NCI-H345 treated with DMSO at 0.1 percent for 48 hours (cell line): Measurements from ENCODE around the gene CD200R1.
A peak's percentile ranks its signal among the peaks of the same experiment; 100 is the strongest.

Source experiments
- DNase-seq: peaks from one replicate; lab custom pipeline; 2025; ENCODE audit not compliant: unreplicated experiment; lab: John Stamatoyannopoulos, UW

Gene CD200R1, protein sequence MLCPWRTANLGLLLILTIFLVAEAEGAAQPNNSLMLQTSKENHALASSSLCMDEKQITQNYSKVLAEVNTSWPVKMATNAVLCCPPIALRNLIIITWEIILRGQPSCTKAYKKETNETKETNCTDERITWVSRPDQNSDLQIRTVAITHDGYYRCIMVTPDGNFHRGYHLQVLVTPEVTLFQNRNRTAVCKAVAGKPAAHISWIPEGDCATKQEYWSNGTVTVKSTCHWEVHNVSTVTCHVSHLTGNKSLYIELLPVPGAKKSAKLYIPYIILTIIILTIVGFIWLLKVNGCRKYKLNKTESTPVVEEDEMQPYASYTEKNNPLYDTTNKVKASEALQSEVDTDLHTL

DNA sequence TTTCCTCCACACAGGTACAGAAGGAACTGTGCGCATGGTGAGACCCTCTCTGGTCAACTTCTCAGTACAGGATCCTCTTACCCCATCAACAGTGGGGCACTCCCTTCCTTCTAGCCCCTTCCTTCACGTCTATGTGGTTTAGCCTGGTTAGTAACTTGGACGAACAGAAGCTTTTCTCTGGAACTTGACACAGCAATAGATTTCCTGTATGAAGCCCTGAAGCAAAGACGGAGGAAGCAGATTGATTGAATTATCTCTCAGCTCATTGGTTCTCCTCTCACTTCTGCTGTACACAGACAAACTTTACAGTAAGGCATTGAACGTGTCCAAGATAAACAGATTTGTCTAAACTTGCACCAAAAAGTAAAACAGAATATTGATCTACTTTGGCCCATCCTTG lies at the start of gene CD200R1:
CD200R1 (minus strand) TSS at position 210 of the 400 bp plus-strand sequence. CDS start 246 bp downstream, outside the sequence.
- DNase-seq: no peak

DNA sequence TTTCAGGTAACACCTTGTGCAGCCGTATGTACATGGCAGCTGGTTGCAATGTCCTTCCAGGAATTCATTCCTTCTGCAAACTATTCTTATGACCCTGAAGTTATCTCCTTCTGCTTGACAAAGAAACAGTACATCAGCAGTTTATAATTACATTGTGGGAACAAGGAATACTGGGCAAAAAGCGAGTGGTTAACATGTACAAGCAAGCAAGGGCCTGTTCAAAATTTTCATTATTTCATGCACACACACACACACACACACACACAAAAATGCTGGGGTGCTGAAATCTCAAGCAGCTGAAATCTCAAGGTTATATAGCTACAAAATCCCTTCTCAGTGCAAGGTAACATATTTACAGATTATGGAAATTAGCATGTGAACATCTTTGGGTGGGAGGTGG lies 46.6 kb upstream of the CD200R1 start:
- no peak for DNase-seq

DNA sequence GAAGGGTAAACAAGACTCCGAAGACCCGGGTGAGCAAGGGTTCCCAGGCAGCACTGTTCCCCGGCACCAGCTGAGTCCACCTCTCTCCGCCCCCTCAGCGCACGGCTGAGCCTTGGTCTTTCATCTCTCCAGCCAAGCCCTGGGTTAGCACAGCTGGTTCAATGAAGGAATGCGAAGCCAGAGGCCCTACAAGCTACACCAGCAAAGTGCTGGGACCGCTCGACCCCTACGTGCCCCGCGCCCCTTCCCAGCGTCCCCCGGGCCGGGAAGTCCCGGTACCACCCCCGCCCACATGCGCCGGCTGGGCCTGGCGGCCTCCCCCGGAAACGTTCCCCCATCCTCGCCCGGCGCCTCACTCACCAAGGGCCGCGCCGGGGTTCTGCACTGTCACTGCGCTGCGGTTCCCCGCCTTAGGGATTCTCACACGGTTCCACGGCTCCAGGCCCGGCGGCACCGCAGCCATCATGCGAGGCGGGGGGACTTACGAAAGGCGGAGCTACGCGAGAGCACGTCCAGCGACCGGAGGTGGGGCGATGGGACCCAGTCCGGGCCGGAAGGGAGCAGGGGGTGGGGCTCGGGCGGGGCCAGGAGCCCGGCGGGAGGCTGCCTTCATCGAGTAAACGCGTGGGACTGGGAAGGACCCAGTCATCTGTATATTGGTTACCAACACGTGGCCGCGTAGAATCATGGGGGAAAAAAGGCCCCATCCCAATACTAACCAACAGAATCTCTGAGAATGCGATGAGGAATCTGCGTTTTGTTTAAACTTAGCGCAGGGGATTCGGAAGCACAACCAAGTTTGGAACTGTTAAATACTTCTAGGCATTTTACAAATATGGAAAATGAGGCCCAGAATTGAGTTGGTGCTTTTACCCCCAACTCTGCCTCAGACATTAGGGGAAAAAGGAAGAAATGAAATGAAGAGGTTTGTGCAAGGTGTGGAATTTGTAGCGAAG lies 44.6 kb upstream of the CD200R1 start:
- DNase-seq: peak; percentile 70

DNA sequence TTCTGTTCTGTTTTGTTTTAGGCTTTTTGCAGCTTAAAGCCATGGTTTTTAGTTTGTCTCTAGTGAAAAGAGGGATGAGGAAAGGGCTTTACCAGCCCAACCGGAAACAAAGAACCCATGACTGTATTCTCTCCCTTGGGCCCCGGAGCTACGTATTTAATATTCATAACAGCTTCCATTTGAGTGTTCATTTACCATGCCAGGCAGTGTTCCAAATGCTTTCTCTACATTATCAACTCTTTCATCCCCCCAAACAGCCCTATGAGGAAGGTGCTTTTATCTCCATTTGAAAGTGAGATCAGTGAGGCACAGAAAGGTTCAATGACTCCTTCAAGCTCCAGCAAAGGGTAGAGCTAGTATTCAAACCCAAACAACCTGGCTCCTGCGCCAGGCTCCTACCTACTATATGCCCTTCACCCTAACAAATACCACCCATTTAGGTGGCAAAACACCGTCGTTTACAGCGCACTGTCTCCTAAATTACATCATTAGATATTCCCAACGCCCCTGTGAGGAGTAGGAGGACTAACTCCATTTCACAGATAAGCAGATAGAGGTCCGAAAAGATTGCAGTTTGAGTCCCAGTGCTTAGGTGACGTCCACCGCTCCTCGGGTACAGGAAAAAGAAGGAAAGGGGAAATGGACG lies 43.8 kb upstream of the CD200R1 start:
- DNase-seq: no peak

DNA sequence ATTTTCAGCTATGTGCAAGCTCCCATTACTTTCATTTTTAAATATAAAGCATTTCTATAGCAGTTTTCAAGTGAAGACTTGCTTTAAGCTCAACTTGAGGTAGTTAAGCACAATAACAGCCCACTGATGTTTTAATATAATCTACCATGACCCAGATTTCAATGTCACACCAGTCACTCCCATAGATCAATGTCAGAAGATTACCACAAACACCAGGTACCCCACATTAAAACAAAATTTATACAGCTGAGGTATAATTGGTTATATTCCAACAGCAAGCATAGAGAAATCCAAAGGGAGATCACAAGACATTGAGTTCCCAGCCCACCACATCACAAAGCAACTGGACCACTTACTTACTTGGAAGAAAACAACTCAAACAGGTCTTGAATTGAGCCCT lies 38.7 kb upstream of the CD200R1 start:
- DNase-seq: no peak

DNA sequence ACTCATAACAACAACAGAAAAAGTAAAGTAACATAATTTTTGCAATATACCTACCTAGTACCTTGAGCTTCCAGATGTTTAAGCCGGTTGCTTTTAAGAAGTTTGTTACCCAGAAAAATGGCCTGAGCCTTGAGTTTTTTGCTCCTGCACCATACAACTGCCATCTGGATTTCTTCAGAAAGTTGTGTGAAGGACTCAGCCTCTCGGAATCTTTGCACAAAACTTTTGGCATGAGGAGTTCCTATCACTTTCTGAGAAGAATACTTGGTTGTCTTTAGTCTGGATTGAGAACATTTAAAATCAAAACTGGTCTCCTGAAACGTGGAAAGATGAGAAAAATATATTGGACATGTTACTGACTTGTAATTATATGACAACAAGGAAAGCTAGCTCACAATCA lies 33.2 kb upstream of the CD200R1 start:
- DNase-seq: no peak

DNA sequence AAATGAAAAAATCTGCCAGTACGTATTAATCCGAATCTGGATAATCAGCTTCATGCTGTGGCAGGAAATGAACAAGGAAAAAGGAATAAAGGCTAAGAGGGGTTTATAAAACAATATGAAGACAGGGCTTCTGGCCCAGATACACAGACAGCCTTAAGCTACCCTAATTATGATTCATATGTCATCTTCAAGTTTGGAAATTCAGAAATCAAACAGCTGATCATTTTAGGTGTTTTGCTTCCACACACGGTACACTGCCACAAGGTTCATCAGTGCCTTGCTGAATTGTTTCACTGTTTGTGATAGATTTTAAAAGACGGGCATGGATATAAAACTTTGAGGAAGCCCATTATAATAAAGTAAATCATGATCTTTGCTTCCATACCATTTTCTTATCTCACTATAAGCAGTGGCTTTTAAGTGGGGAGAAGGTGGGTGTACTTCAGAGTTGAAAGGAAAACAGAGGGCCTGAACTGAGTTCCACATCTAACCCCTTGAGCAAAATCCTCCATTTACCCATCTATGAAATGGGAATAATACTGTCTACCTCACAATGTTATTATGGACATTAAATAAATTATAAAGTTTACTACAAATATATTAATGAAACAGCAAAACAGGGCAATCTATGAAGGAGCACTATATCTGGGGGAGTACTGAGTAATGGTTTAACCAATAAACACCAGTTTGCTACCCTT lies 31.6 kb upstream of the CD200R1 start:
- no peak for DNase-seq

DNA sequence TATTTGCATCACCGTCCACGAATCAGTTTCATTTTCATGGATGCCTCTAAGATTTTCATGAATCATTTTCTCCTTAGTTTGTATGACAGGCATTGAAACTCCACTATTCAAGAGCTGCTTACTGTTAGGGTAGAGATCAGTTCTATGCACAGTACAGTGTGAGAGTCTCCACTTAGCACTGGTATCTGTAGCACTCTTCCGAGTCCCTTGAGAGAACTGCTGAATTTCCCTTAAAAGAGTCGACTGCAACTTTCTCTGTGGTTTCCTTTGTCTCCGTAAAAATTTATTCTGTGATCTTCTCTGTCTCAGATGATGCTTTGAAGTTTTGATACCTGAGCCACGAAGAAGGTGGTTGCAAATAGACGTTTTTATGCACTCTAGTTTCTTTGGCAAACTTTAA lies 30.7 kb upstream of the CD200R1 start:
- DNase-seq: no peak

DNA sequence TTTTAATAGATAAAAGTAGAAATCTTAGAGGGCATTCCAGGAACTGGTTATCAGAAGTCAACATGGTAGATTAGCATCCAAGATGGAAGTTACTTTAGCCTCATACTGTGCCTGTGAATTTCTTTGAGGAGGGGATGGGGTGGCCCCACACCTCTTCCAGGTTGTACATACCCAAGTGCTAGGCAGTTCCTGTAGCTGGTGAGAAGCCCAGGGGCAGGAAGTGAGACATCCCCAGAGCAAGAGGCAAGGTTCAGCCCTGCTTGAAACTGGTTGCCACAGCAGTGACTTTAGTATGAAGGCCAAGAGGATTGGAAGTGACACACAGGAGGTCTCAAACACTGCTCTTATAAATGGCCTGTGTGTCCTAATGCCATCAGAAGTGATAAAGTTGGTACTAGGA lies 27.8 kb upstream of the CD200R1 start:
- DNase-seq: no peak

DNA sequence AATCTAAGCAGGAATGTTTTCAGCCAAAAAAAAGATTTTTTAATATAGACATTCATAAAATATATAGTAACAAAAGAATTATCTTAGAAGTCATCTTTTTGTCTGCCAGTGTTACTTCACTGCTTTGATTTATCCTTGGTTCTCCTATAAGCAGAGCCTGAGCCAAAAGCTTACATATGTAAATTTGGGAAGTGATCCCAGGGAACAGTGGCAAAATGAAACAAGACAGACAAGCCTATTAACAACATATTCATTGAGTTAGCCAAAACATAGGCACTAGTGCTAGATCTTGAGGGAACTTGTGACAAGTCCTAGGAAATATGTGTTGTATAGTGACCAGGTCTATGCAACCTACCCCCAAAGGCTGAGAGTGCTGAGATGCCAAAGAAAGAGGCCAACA lies 27.1 kb upstream of the CD200R1 start:
- DNase-seq: no peak

DNA sequence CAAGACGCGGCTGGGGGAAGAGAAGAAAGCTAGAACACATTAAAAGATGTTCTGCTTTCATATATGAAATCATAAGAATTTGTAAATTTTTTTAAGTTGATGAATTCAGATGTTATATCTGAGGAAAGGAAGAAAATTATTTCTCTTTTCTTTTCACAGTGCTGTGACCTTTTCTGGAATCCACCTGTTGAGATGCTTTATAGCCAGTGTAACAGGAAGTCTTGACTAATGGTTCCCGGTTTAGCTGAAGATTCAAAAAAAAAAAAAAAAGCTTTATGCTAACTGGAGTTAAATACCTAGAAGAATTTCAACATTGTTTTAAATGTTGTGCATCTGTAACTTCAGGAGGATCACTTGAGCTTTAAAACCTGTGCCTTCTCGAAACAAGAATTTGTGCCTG lies 25.8 kb upstream of the CD200R1 start:
- DNase-seq: no peak

DNA sequence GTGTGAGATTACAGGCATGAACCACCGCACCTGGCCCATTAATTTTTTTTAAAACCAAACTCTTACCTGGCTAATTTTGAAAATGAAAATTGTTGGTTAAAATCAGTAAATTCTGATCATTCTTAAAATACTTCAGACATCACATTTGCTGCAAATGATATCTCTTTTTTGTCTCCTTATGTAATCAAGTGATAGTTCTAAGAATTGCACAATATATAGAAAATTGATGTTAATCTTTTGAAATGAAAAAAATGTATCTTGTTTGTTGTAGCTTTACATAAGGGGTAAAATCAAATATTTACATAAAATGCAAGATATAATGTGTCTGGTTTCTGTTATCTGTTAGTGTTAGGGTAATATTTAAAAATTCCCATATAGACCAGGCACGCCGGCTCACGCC lies 20.9 kb upstream of the CD200R1 start:
- no peak for DNase-seq

DNA sequence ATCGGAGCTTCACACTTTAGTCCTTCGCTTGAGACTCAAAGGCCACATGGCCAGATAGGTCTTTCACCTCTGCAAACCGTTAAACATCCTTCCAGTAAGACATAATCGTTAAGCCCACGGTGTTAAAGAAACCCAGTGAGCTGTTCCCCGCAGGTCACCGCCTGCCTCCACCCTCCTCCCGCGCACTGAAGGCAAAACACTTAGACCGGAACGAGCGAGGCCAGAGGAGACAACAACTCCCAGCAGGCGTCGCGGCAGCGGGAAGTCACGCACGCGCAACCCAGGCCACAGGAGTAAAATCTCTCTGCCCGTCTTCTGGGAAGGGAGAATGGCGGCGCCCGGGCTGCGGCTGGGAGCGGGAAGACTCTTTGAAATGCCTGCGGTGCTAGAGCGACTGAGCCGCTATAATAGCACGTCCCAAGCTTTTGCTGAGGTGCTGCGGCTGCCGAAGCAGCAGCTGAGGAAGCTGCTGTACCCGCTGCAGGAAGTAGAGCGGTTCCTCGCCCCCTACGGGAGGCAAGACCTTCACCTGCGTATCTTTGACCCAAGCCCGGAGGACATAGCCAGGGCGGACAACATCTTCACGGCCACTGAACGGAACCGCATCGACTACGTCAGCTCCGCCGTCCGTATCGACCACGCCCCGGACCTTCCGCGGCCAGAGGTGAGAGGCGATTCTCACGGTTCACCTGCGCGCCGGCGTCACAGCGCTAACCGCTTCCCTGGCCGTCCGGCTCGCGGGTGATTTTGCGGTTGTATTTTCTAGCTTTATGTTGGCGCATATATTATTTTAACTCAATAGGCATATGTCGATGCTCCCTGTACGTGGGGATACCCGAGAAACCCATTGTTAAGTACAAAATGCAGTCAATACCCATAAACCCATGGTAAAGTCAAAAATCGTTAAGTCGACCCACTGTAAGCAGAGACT lies 16.0 kb upstream of the CD200R1 start, which contains the start of gene GTPBP8:
GTPBP8 (plus strand) TSS at position 313 of the 931 bp plus-strand sequence; CDS start at position 329, 16 bp downstream.
- peak; percentile 70 for DNase-seq

DNA sequence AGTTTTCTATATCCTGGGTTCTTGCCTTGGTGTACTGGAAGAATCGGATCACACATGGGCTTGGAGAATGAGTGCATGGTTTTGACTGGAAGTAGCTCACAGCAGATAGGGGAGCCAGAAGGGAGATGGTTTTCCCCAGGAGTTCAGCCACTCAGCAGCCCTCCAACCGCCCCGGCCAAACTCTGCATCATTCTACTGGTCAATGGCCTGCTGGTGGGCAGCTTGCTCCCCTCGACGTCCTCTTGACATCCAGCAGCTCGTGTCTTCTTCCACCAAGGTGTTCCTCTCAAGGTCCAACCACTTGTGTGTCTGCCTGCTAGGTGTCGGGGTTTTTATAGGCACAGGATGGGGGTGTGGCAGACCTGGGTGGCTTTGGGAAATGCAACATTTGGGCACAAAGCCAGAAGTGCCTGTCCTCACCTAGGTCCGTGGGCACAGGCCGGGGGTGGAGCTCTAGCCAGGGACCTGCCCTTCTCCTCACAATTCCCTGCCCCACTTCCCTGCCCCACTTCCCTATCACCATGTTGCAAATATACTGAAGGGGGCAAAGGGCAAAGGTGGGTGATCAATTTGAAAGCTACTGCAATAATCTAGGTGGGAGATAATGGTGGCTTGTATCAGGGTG lies 12.9 kb upstream of the CD200R1 start:
- DNase-seq: no peak

DNA sequence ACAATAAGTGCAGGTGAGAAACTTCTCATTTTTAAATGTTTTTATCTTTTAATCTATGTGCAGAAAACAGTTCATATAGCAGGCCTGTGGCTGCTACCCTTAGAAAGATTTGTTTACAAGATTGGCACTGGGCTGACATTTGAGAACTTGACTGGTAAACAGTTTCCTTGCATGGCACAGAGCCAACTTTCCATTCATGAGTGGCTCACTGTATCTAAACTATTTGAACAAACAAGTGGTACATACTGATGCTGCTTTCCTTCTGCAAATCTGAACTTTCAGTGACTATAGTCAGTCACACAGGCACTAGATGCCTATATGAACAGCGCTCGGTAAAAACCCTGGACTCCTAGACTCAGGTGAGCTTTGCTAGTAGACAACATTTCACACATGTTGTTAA lies 9.6 kb upstream of the CD200R1 start:
- peak; percentile 21 for DNase-seq

DNA sequence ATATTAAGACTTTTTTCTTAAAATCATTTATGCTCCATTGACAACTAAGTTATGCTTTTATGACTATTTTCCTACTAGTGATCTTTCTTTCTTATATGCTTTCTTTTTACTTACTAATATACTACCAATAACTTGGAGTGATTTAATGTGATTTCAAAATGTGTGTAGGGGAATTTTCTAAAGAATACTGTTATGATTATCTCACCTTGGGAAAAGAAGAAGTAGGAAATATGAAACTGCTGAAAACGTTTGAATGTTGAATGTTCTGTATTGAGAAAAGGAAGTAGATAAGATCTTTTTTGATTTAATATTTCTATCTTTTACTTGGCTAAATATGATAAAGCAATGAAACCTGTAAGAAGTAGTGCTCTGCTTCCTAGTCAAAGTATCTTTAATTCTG lies 7.8 kb upstream of the CD200R1 start:
- no peak for DNase-seq

DNA sequence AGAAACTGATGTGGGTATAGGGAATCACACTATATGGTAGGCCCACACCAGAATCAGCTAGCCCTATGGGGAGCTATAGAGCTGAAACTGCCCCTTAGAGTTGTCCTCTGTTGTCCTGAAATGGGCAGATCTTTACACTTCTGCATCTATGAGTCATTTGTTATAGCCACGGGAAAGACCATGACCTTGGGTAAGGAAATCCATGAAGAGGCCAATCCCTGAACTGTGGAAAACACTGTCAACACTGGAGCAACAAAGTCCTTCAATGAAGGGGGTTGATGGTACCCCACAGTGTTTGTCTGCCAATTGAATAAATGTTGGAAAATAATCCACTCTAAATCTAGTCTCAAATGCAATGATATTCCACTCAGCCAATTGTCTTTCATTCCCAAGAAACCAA lies 5.2 kb upstream of the CD200R1 start:
- DNase-seq: no peak

DNA sequence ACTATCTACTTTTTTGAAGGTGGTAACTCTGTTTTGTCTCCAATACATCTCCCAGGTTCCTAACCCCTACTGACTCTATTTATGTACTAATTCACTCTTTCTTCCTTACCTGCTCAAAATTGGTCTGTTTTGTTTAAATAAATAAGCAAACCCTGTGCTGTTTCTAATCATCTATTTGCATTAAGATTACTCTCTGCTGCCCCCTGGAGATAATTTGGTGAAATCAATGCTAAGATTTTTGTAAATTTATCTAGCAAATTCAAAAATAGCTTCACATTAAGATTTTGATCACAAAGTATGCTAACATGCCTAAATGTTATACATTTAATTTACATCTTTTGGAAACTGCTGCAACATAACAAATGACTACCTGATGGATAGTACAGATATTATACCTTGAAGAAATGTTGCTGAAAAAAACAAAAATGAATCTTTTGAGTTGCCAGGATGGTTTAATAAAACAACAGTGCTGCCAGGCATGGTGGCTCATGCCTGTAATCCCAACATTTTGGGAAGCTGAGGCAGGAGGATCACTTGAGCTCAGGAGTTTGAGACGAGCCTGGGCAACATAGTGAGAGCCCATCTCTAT lies 4.4 kb upstream of the CD200R1 start:
- no peak for DNase-seq

DNA sequence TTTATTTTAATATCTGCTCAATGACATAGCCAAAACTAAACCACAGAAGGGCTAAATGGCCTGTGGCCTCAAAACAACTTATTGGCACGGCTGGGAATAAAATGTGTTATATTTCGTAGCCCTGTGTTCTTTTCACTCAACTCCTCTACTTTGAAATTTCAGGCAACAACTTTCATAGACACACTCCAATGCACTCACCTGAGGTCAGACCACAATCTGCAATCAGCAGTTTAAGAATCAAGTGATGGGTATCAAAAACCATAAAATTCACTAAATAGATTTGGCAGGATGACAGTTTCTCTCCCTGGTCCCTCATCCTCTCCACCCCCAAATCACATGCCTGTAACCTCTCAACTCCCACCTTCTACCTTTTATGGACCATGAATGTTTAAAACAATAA lies 2.0 kb upstream of the CD200R1 start:
- no peak for DNase-seq
